HG03066 (cell line): ENCODE data around the gene CCDC102A.

ENCODE experiments used
- ATAC-seq: cut with Tn5 transposase; IDR thresholded peaks from one replicate; pipeline ENCODE4 v1.9.1; 2021; ENCODE audit warnings: low read depth; ENCODE audit not compliant: unreplicated experiment

Gene CCDC102A

DNA sequence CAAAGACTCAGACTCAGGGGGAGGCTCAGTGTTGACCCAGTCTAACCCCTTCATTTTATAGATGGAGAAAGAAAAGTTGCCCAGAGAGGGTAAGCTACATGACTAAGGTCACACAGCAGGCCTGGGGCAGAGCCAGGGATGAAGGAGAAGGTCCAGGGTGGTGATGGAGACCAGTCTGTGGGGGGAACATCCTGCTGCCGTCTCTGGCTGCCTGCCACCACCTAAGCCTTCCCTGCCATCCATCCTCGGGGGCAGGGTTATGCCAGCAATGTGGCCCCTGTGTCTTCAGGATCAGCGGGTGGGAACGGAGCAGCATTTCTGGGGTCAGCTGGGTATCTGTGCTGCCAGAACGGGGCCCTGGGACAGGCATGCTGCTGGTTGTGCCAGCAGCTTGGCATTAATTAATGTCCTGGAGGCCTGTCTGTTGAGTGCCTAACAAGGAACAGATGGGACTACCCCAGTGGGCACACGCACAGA, 55.6 kb downstream of the CCDC102A start:
- ATAC-seq, result no peak

DNA sequence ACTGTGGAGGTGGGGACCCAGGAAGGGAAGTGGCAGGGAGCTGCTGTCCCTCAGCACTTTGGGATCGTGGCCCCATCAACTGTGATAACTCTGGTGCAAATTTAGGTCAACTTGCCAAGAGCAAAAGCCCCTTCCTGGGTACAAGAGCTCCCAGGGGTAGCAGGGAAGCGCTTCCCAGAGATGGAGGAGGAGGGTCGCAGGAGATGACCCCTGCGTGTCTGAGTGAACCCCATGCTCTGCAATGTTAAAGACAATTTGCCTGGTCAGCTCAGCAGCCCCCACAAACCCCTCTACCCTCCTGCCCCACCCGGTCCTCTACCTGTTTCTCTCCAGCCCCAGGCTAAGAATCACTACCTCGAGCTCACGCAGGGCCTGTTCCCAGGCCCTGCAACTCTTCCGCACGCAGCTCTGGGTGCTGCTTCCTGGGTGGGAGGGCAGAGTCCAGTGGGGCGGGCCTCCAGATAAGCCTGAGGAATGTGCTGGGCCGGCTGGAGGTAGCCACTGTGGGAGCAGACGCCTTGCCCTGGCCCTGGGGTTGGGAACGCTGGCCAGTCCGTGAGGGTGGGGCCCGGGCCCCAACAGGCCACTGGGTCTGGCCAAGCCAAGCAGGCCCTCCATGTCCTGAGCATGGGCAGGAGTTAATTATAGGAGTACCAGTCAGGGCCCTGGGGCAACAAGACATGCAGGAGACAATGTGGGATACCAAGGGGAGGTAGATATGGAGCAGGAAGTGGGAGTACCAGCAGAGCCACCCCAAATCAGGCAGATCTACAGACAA, 56.2 kb downstream of the CCDC102A start:
- no peak for ATAC-seq

- ATAC-seq, result no peak
These were observed 57.0 kb downstream of the CCDC102A start for GRCh38 chr16:57479205-57479975.

GRCh38 chr16:57478396-57479204, 57.8 kb downstream of the CCDC102A start:
- ATAC-seq, result no peak

GRCh38 chr16:57477531-57478202, 58.7 kb downstream of the CCDC102A start:
- no peak for ATAC-seq

DNA sequence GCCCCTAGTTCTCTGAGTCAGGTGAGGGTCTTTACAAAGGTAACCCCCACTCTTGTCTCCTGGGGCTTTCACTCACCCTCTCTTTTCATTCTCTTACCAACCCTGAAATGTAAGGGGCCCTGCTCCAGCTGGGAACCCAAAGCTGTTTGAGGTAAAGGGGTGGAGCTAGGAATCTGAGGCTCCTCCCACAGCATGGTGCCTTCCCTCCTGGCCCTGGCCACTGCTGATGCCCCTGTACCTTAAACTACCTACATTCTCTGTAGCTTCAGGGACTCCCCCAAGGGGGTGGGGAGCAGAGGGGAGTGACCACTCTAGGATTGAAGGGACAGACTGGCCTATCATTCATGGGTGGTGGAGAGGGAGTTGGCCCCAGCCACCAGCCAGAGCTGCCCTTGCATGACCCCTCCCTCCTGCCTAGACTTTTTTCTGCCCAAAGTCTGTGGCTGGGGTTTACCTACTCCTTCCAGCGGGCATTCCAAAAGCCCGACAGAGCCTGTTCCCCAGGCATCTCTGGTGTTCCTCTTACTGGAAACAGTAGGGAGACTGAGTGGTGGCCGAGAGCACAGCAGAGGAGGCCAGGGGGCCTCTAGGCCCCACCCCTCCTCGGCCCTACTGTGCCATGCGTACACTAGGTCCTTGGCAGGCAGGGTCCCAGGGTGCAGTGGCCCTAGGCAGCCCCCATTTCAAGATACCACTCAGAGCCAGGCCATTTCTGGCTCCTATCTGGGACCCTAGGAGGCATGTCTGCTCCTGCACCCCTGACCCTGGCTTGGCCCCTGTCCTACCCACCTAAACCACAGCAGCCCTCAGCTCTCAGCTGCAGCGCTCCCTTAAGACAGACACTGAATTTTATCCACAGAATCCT, 59.6 kb downstream of the CCDC102A start:
- ATAC-seq, result no peak

- ATAC-seq, result peak; percentile 93
These were observed 60.5 kb downstream of the CCDC102A start for GRCh38 chr16:57475711-57476339.

- no peak for ATAC-seq
These were observed 61.4 kb downstream of the CCDC102A start for GRCh38 chr16:57474671-57475661.

- ATAC-seq, result no peak
These were observed 62.5 kb downstream of the CCDC102A start for GRCh38 chr16:57473906-57474305.

DNA sequence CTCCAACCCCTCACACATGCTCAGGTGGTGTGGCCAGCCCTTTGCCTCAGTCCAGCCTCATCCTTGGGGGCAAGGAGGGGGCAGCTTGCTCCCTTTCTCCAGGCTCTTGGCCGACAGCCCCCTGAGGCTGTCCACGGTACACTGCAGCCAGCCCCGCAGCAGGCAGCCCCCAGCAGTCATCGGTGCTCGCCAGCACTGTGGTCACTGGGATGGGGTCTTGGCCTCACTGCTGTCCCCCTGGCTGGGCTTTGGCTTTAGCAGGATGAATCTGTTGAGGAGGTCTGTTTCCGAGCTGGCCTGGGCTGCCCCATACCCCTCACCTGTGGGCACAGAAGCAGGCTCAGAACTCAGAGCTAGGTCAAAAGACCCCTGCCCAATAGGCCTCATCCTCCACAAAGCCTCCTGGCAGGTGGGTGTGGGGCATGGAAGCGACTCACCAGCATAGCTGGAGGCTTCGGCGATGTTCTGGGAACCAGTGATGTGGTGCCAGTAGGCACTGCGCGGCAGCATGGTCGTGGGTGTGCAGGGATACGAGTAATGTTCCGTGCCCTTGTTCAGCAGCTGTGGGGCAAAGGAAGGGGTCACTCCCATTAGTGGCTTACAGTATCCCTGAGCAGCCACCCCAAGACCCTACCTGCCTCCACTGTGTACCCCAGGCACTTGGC, 63.1 kb downstream of the CCDC102A start:
- no peak for ATAC-seq

DNA sequence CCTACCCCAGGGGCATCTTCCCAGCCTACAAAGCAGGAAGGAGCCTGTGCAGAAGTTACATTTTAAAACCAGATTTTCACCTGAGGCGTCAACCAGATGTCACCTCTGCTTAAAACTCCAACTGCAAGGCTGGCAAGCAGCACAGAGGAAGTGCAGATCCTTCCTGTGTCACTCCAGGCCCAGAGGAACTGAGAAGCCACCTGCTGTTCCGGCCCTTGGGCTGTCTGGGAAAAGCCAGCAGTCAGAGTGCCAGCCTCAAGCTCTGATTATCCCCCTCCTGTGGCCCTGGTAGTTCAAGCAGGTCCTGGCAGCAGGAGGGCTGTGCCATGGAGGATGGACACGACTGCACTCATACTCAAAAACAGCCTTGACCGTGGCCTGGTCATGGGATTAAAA, 63.7 kb downstream of the CCDC102A start:
- ATAC-seq, result no peak

- no peak for ATAC-seq
These were observed 64.3 kb downstream of the CCDC102A start for GRCh38 chr16:57471852-57472664.

GRCh38 chr16:57471209-57471608, 65.2 kb downstream of the CCDC102A start:
- no peak for ATAC-seq

- ATAC-seq, result no peak
These were observed 65.7 kb downstream of the CCDC102A start for GRCh38 chr16:57470711-57471110.

- no peak for ATAC-seq
These were observed 66.4 kb downstream of the CCDC102A start for GRCh38 chr16:57469917-57470470.

DNA sequence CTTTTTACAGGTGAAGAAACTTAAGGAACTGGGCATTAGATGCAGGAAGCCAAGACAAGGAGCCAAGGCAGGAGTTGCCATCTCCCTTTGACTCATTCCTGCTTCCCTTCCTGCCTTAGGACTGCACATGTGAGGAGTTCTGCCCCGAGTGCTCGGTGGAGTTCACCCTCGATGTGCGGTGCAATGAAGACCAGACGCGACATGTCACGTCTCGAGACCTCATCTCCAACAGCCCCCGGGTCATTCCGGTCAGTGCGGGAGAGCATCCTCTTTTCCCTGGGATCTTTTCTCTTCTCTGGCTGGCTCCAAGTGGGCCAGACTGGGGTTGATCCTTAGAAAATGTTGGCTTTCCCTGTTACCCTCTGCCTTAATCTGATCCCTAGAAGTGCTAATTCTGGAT, 67.3 kb downstream of the CCDC102A start:
- no peak for ATAC-seq
